GM10266 (cell line): ENCODE results near the gene HECTD1.
"Not testable (repeated sequence)": the region's sequence is repeated elsewhere in the genome, so short reads cannot be mapped to it uniquely, and the experiment has no call there.

Source experiments
- DNase-seq: peaks from one replicate; pipeline ENCODE4 v3.0.0; 2012; ENCODE audit errors: extremely low spot score
- CTCF ChIP-seq: IDR thresholded peaks from 2 replicates; pipeline ENCODE4 v1.5.1; 2012; ENCODE audit warnings: mild to moderate bottlenecking, low read depth; ENCODE audit not compliant: control insufficient read depth, insufficient read depth; ENCODE audit errors: missing control alignments

Gene HECTD1

GRCh38 chr14:31078766-31079165 lies 128.8 kb downstream of the HECTD1 start:
- TF ChIP-seq CTCF, result no peak

GRCh38 chr14:31075144-31075543 lies 132.4 kb downstream of the HECTD1 start:
- no peak for DNase-seq
- TF ChIP-seq CTCF, result no peak

More at GRCh38 chr14:31078766-31079165, 128.8 kb downstream of the HECTD1 start:
- no peak for DNase-seq

GRCh38 chr14:31071151-31071550 lies 136.4 kb downstream of the HECTD1 start:
- TF ChIP-seq CTCF, result no peak
- no peak for DNase-seq

GRCh38 chr14:31070431-31070830 lies 137.2 kb downstream of the HECTD1 start:
- TF ChIP-seq CTCF, result no peak
- no peak for DNase-seq

GRCh38 chr14:31069343-31069742 lies 138.2 kb downstream of the HECTD1 start:
- TF ChIP-seq CTCF, result no peak
- no peak for DNase-seq

GRCh38 chr14:31068235-31068634 lies 139.4 kb downstream of the HECTD1 start:
- no peak for DNase-seq

GRCh38 chr14:31062908-31063307 lies 144.7 kb downstream of the HECTD1 start:
- DNase-seq, result not testable (repeated sequence)

More at GRCh38 chr14:31068235-31068634, 139.4 kb downstream of the HECTD1 start:
- no peak for TF ChIP-seq CTCF

GRCh38 chr14:31060253-31060875 lies 147.2 kb downstream of the HECTD1 start:
- no peak for TF ChIP-seq CTCF
- no peak for DNase-seq
